SH-SY5Y (cell line): Measurements from ENCODE around the gene SOX1.

Experiments
- GATA2 ChIP-seq: IDR thresholded peaks from 2 replicates; pipeline ENCODE4 v1.6.1; 2011; ENCODE audit warnings: mild to moderate bottlenecking, low read depth, low read length
- GATA3 ChIP-seq: IDR thresholded peaks from 2 replicates; pipeline ENCODE4 v1.6.1; 2011; ENCODE audit warnings: low read depth, mild to moderate bottlenecking, low read length, moderate library complexity

DNA sequence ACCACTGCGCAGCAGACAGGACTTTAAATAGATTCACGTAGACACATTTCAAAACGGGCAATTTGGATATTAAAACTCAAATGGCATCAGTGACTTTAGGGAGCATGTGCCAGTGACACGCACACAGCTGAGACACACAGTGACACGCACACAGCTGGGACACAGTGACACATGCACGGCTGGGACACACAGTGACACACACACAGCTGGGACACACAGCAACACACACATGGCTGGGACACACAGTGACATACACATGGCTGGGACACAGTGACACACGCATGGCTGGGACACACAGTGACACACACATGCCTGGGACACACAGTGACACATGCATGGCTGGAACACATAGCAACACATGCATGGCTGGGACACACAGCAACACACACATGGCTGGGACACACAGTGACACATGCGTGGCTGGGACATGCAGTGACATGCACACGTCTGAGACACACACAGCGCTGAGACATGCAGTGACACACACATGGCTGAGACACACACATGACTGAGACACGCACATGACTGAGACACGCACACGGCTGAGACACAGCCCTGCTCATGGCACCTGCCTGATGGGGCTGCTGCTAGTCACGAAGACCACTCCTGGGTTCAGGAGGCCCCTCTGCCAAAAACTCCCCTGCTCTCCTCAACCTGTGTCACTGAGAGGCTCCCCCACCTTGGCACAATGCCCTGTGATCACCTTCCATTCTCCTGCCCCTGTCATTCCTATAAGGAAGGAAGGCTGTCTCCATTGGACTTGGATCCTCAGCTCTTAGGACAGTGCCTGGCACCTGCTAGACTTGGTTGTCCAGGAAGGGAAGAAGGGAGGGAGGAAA, 52.5 kb downstream of the SOX1 start:
- no peak for TF ChIP-seq GATA2
- TF ChIP-seq GATA3, result no peak
